OCI-LY3 (cell line): Measurements from ENCODE around the gene PHC1.

Experiments
- EZH2phosphoT487 ChIP-seq: fragments of 200-600 bp; shearing (Covaris generic); IDR thresholded peaks from 2 replicates; pipeline ENCODE4 v1.6.1; 2018; ENCODE audit warnings: antibody characterized with exemption, mixed run types, low read depth
- TF ChIP-seq, protein P1 (sequence below): fragments of 200-600, 300-600 bp; sonication (generic); IDR thresholded peaks from 2 replicates; pipeline ENCODE4 v1.5.1; 2014; ENCODE audit warnings: antibody characterized with exemption, low read length, low read depth

DNA sequence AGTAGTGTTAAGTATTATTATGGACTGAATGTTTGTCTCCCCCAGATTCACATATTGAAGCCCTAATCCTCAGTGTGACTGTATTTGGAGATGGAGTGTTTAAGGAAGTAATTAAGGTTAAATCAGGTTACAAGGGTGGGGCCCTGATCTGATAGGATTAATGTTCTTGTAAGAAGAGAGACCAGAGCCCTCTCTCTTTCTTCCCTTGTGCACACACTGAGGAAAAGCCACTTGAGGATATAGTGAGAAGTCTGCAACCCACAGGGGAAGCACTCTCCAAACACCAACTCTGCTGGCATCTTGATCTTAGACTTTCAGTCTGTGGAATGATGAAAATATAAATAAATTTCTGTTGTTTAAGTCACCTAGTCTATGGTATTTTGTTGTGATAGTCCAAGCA lies 72.9 kb downstream of the PHC1 start:
- TF ChIP-seq, protein P1, sequence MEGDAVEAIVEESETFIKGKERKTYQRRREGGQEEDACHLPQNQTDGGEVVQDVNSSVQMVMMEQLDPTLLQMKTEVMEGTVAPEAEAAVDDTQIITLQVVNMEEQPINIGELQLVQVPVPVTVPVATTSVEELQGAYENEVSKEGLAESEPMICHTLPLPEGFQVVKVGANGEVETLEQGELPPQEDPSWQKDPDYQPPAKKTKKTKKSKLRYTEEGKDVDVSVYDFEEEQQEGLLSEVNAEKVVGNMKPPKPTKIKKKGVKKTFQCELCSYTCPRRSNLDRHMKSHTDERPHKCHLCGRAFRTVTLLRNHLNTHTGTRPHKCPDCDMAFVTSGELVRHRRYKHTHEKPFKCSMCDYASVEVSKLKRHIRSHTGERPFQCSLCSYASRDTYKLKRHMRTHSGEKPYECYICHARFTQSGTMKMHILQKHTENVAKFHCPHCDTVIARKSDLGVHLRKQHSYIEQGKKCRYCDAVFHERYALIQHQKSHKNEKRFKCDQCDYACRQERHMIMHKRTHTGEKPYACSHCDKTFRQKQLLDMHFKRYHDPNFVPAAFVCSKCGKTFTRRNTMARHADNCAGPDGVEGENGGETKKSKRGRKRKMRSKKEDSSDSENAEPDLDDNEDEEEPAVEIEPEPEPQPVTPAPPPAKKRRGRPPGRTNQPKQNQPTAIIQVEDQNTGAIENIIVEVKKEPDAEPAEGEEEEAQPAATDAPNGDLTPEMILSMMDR = no peak
- no peak for TF ChIP-seq EZH2phosphoT487
